ENCODE data around the gene DBNL.
A peak's percentile ranks its signal among the peaks of the same experiment; 100 is the strongest.

GRCh38 chr7:44044315-44045225, at the start of gene DBNL:
- TF ChIP-seq CTCF (IDR thresholded peaks at IDR 0.05) (peak in 1 of 5 experiments; percentile 13), EP300 (IDR thresholded peaks at IDR 0.05) (peak; percentile 27 to 95)

All from tibial nerve (tissue), 4 donors.